SK-N-SH treated with all-trans-retinoic acid at 6 μM for 48 hours (cell line): Measurements from ENCODE around the gene ADCY5.

ENCODE experiments used
- ATAC-seq: fragments of 200-7000 bp; cut with Tn5 transposase; 3 replicates; pipeline ENCODE4 v1.9.1; 2020; ENCODE audit warnings: mild to moderate bottlenecking, moderate library complexity
- ARNTL ChIP-seq: fragments of 450-650 bp; formaldehyde crosslinking; IDR thresholded peaks from 2 replicates; pipeline ENCODE4 v1.5.0; 2020; ENCODE audit warnings: low read depth, mild to moderate bottlenecking, moderate library complexity, borderline replicate concordance
- BACH2 ChIP-seq: fragments of 250-450 bp; sonication (Bioruptor Pico); IDR thresholded peaks from 2 replicates; pipeline ENCODE4 v1.9.0; 2021; ENCODE audit warnings: mild to moderate bottlenecking, borderline replicate concordance
- CREB5 ChIP-seq: fragments of 250-450 bp; sonication (Bioruptor Pico); IDR thresholded peaks from 2 replicates; pipeline ENCODE4 v1.5.1; 2020; ENCODE audit warnings: low read depth, mild to moderate bottlenecking, moderate library complexity
- CSDC2 ChIP-seq: fragments of 250-450 bp; sonication (Bioruptor Pico); IDR thresholded peaks from 2 replicates; pipeline ENCODE4 v1.5.0; 2020; ENCODE audit warnings: mild to moderate bottlenecking, moderate library complexity
- CSRNP3 ChIP-seq: fragments of 250-450 bp; sonication (Bioruptor Pico); IDR thresholded peaks from 2 replicates; pipeline ENCODE4 v1.5.1; 2021; ENCODE audit warnings: mild to moderate bottlenecking, moderate library complexity
- ESRRG ChIP-seq: fragments of 250-450 bp; sonication (Bioruptor Pico); IDR thresholded peaks from 2 replicates; pipeline ENCODE4 v1.6.1; 2021; ENCODE audit warnings: mild to moderate bottlenecking
- GLIS3 ChIP-seq: fragments of 250-450 bp; sonication (Bioruptor Pico); IDR thresholded peaks from 2 replicates; pipeline ENCODE4 v1.5.0; 2020; ENCODE audit warnings: mild to moderate bottlenecking, moderate library complexity
- ISL1 ChIP-seq: fragments of 250-450 bp; sonication (Bioruptor Pico); IDR thresholded peaks from 2 replicates; pipeline ENCODE4 v2.1.2; 2022; ENCODE audit warnings: mild to moderate bottlenecking, moderate library complexity
- OSR1 ChIP-seq: fragments of 250-450 bp; sonication (Bioruptor Pico); IDR thresholded peaks from 2 replicates; pipeline ENCODE4 v1.8.0; 2022; ENCODE audit warnings: moderate library complexity, mild to moderate bottlenecking, inconsistent platforms
- PATZ1 ChIP-seq: fragments of 250-450 bp; sonication (Bioruptor Pico); IDR thresholded peaks from 2 replicates; pipeline ENCODE4 v1.8.0; 2020; ENCODE audit warnings: mild to moderate bottlenecking, moderate library complexity, borderline replicate concordance
- POU6F1 ChIP-seq: fragments of 250-450 bp; sonication (Bioruptor Pico); IDR thresholded peaks from 2 replicates; pipeline ENCODE4 v1.8.0; 2021; ENCODE audit warnings: low read depth, mild to moderate bottlenecking, moderate library complexity, borderline replicate concordance
- PPARA ChIP-seq: fragments of 250-450 bp; sonication (Bioruptor Pico); IDR thresholded peaks from 2 replicates; pipeline ENCODE4 v1.5.0; 2020; ENCODE audit warnings: mild to moderate bottlenecking, borderline replicate concordance
- RARB ChIP-seq: fragments of 250-450 bp; sonication (Bioruptor Pico); IDR thresholded peaks from 2 replicates; pipeline ENCODE4 v1.8.0; 2021; ENCODE audit warnings: mild to moderate bottlenecking, moderate library complexity
- TCF4 ChIP-seq: fragments of 250-450 bp; sonication (Bioruptor Pico); IDR thresholded peaks from 2 replicates; pipeline ENCODE4 v1.8.0; 2021; ENCODE audit warnings: mild to moderate bottlenecking, moderate library complexity, borderline replicate concordance
- TOX ChIP-seq: fragments of 250-450 bp; sonication (Bioruptor Pico); IDR thresholded peaks from 2 replicates; pipeline ENCODE4 v1.8.0; 2021; ENCODE audit warnings: mild to moderate bottlenecking, moderate library complexity, borderline replicate concordance
- TSHZ2 ChIP-seq: fragments of 250-450 bp; sonication (Bioruptor Pico); IDR thresholded peaks from 2 replicates; pipeline ENCODE4 v1.5.0; 2020; ENCODE audit warnings: mild to moderate bottlenecking, moderate library complexity
- ZFP3 ChIP-seq: fragments of 250-450 bp; sonication (Bioruptor Pico); IDR thresholded peaks from 2 replicates; pipeline ENCODE4 v1.5.0; 2020; ENCODE audit warnings: mild to moderate bottlenecking, moderate library complexity
- ZFP30 ChIP-seq: fragments of 450-650 bp; formaldehyde crosslinking; IDR thresholded peaks from 2 replicates; pipeline ENCODE4 v1.5.0; 2022; ENCODE audit warnings: mild to moderate bottlenecking, moderate library complexity
- ZNF565 ChIP-seq: fragments of 450-650 bp; formaldehyde crosslinking; conservative IDR thresholded peaks from 2 replicates; pipeline ENCODE4 v1.5.0; 2020; ENCODE audit warnings: low read depth, mild to moderate bottlenecking, moderate library complexity
- ZNF70 ChIP-seq: fragments of 450-650 bp; formaldehyde crosslinking; IDR thresholded peaks from 2 replicates; pipeline ENCODE4 v1.5.0; 2020; ENCODE audit warnings: mild to moderate bottlenecking, moderate library complexity
- ZNF8 ChIP-seq: fragments of 450-650 bp; formaldehyde crosslinking; IDR thresholded peaks from 2 replicates; pipeline ENCODE4 v1.5.0; 2020; ENCODE audit warnings: mild to moderate bottlenecking, moderate library complexity

The ADCY5 gene

GRCh38 chr3:123357275-123357674, 91.6 kb downstream of the ADCY5 start:
- no peak for TF ChIP-seq TOX (CRISPR knock-in tag)
- TF ChIP-seq, all 23 proteins: peak for 0
- no peak for ATAC-seq

GRCh38 chr3:123353850-123354233, 95.0 kb downstream of the ADCY5 start:
- peak; percentile 62; the same call in 1 of the 3 replicates for ATAC-seq
- TF ChIP-seq ARNTL (no peak), ZFP30 (CRISPR knock-in tag) (no peak), PATZ1 (CRISPR knock-in tag) (no peak), ZFP3 (CRISPR knock-in tag) (no peak), PPARA (CRISPR knock-in tag) (no peak), ZNF70 (CRISPR knock-in tag) (no peak), GLIS3 (no peak), TCF4 (CRISPR knock-in tag) (no peak), ZNF565 (CRISPR knock-in tag) (no peak), ZNF8 (CRISPR knock-in tag) (no peak), RARB (CRISPR knock-in tag) (no peak), TSHZ2 (no peak), CREB5 (CRISPR knock-in tag) (no peak), BACH2 (CRISPR knock-in tag) (no peak), CSRNP3 (CRISPR knock-in tag) (no peak), CSDC2 (CRISPR knock-in tag) (no peak), TOX (CRISPR knock-in tag) (no peak)
- TF ChIP-seq, all 23 proteins: peak for 0

GRCh38 chr3:123353227-123353849, 95.6 kb downstream of the ADCY5 start:
- TF ChIP-seq OSR1 (CRISPR knock-in tag): no peak
- TF ChIP-seq TSHZ2: no peak
- TF ChIP-seq TCF4 (CRISPR knock-in tag): no peak
- no peak for TF ChIP-seq ISL1 (CRISPR knock-in tag)
- no peak for TF ChIP-seq POU6F1 (CRISPR knock-in tag)
- TF ChIP-seq BACH2 (CRISPR knock-in tag): no peak
- no peak for TF ChIP-seq ZNF8 (CRISPR knock-in tag)
- TF ChIP-seq ARNTL: no peak
- TF ChIP-seq ESRRG (CRISPR knock-in tag): no peak
- TF ChIP-seq GLIS3: no peak
- no peak for ATAC-seq
